Measurements from ENCODE around the gene RABGEF1. TPM values are rescaled to one million over a fixed set of nuclear protein-coding genes. Genes with fewer than 3 reads are reported as not detected.

The RABGEF1 gene
- total and polyA plus RNA-seq, 9 of the 15 experiments (the other 6 are each of a cell fraction or from before 2014, with no cell fraction given), result 7.0 to 29.3 (median 20.5) TPM

- TF ChIP-seq ZNF318 (IDR thresholded peaks at IDR 0.05; ENCODE audit: borderline replicate concordance in 1 of 2, low read depth in 1 of 2) (no peak), GABPA (tag; conservative IDR thresholded peaks at IDR 0.05; ENCODE audit: low read depth) (peak; percentile 69), THRAP3 (IDR thresholded peaks at IDR 0.05; ENCODE audit: borderline replicate concordance) (no peak), ZNF77 (CRISPR knock-in tag; IDR thresholded peaks at IDR 0.05) (no peak), NCOA4 (IDR thresholded peaks at IDR 0.05; ENCODE audit: partially characterized antibody) (no peak), XRCC5 (IDR thresholded peaks at IDR 0.05; ENCODE audit: low read depth, low read length) (peak; percentile 28; the same call in 1 of the 2 replicates), ZNF644 (tag; IDR thresholded peaks at IDR 0.05; ENCODE audit: low read depth) (no peak), TSC22D4 (tag; IDR thresholded peaks at IDR 0.05) (no peak), ZFX (CRISPR knock-in tag; IDR thresholded peaks at IDR 0.05) (peak; percentile 96), KDM1A (IDR thresholded peaks at IDR 0.05) (no peak), TARDBP (IDR thresholded peaks at IDR 0.05) (peak; percentile 98; the same call in 1 of the 2 replicates), ZKSCAN8 (CRISPR knock-in tag; IDR thresholded peaks at IDR 0.05) (no peak), BACH1 (tag; IDR thresholded peaks at IDR 0.05) (no peak), RBM14 (IDR thresholded peaks at IDR 0.05; ENCODE audit: borderline replicate concordance, insufficient read depth, low read depth, low read length) (peak; percentile 89; the same call in 1 of the 2 replicates), ZFP36 (IDR thresholded peaks at IDR 0.05; ENCODE audit: low read depth, low read length, partially characterized antibody) (peak; percentile 20), HMGN3 (IDR thresholded peaks at IDR 0.05; ENCODE audit: borderline replicate concordance, extremely low read depth, insufficient read length, low read depth, low read length) (peak; percentile 94), ZC3H4 (CRISPR knock-in tag; IDR thresholded peaks at IDR 0.05; ENCODE audit: borderline replicate concordance) (peak; percentile 79; the same call in 1 of the 2 replicates), SAP30 (IDR thresholded peaks at IDR 0.05; ENCODE audit: borderline replicate concordance, insufficient read depth, low read depth, low read length, poor library complexity, severe bottlenecking) (no peak), NUFIP1 (IDR thresholded peaks at IDR 0.05; ENCODE audit: partially characterized antibody) (no peak)
These were observed 104.2 kb downstream of the RABGEF1 start (continued) for GRCh38 chr7:66844552-66845378.
